ENCODE data around the gene WDR13. TPM values are rescaled to one million over a fixed set of nuclear protein-coding genes. Genes with fewer than 3 reads are reported as not detected.

The WDR13 gene
- total and polyA plus RNA-seq, 9 donors: 8.5 to 189 (median 148) TPM

DNA sequence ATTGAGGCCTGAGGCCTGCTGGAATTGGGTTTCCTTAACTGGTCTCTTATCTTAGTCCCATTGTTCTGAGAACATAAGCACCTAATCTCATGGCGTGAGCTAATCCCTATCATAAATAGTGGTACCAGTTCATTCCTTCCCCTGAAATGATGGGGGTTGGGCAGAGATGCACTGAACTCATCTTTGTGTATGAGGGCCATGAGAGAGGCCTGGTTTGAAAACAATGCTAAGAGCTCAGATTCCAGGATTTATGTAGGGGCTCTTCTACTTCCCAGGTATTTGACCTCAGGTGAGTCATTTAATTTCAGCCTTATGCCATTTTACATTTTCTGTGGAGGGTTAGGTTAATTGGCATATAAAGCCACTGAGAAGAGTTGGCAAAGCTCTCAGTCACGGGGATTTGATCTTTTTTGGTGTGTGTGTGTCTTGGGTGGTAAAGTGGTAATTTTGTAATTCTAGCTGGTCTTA lies 18.6 kb upstream of the WDR13 start:
- 56 to 60% (median 58%) methylated on average over 2 of the region's 2 CpGs for WGBS, 3 donors
- no peak overlapping the region for H3K27ac ChIP-seq
- no peaks in the 10 kb centered on the region for H3K27me3 ChIP-seq
- H3K4me3 ChIP-seq: no peak overlapping the region
- no peaks in the 10 kb centered on the region for H3K4me1 ChIP-seq (ENCODE audit: insufficient read depth)
- TF ChIP-seq, protein P1, sequence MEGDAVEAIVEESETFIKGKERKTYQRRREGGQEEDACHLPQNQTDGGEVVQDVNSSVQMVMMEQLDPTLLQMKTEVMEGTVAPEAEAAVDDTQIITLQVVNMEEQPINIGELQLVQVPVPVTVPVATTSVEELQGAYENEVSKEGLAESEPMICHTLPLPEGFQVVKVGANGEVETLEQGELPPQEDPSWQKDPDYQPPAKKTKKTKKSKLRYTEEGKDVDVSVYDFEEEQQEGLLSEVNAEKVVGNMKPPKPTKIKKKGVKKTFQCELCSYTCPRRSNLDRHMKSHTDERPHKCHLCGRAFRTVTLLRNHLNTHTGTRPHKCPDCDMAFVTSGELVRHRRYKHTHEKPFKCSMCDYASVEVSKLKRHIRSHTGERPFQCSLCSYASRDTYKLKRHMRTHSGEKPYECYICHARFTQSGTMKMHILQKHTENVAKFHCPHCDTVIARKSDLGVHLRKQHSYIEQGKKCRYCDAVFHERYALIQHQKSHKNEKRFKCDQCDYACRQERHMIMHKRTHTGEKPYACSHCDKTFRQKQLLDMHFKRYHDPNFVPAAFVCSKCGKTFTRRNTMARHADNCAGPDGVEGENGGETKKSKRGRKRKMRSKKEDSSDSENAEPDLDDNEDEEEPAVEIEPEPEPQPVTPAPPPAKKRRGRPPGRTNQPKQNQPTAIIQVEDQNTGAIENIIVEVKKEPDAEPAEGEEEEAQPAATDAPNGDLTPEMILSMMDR (IDR thresholded peaks at IDR 0.05): no peak
- TF ChIP-seq EP300 (IDR thresholded peaks at IDR 0.05): no peak
- TF ChIP-seq POLR2A (IDR thresholded peaks at IDR 0.05): no peak
- no peak for DNase-seq
- intact Hi-C loops (cut with DNase I): no loop called here
- H3K9me3 ChIP-seq: no peaks in the 10 kb centered on the region
- no peaks in the 10 kb centered on the region for H3K36me3 ChIP-seq

DNA sequence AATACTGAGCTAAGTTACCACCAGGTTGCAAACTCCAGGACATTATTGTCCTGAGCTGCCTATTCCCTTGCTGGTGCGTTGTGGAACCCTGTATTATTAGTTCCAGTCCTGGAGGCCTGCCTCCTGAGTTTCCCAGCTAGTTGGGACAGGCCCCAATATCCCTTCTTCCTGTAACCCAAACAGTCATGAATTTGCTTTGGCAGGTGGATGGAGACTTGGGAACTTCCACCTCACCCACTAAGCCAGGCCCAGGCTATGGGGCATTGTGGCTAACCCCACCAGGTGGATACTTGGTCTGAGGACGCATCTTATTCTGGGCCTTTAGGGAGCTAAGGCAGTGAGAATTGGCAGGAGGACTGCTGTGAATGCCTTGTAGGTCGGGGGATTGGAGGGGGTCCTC lies 18.0 kb upstream of the WDR13 start:
- Histone ChIP-seq H3K9me3 (no peaks in the 10 kb centered on the region), H3K27me3 (no peaks in the 10 kb centered on the region), H3K27ac (no peak overlapping the region), H3K4me3 (no peak overlapping the region), H3K36me3 (no peaks in the 10 kb centered on the region), H3K4me1 (ENCODE audit: insufficient read depth) (no peaks in the 10 kb centered on the region)
- WGBS, 3 donors: 51 to 57% (median 55%) methylated on average over 3 of the region's 3 CpGs
- TF ChIP-seq EP300 (IDR thresholded peaks at IDR 0.05): no peak
- TF ChIP-seq POLR2A (IDR thresholded peaks at IDR 0.05): no peak
- TF ChIP-seq, protein P1 (IDR thresholded peaks at IDR 0.05): no peak
- intact Hi-C loops (cut with DNase I): no loop called here
- DNase-seq: no peak

DNA sequence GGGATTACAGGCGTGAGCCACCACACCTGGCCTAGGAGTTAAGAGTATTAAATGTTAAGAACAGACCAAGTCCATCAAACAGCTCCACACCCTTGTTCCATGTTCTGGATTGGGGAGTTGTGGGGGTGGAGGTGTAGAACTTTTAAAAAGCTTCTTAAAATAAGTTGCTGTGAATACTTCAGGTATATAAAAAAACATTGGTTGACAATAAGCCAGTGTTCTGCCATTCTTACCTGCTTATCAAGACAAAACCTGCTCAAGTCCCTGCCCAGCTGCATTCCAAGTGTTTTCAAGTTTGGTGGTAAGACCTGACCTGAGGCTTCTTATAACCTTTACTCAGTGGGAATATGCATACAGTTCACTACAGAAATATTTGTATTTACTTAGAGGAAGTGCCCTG lies 16.6 kb upstream of the WDR13 start:
- Histone ChIP-seq H3K9me3 (no peaks in the 10 kb centered on the region), H3K4me3 (no peak overlapping the region), H3K36me3 (no peaks in the 10 kb centered on the region), H3K27ac (no peak overlapping the region), H3K27me3 (no peaks in the 10 kb centered on the region), H3K4me1 (ENCODE audit: insufficient read depth) (no peaks in the 10 kb centered on the region)
- TF ChIP-seq, protein P1 (IDR thresholded peaks at IDR 0.05): no peak
- TF ChIP-seq EP300 (IDR thresholded peaks at IDR 0.05): no peak
- TF ChIP-seq POLR2A (IDR thresholded peaks at IDR 0.05): no peak
- DNase-seq: no peak
- WGBS, 3 donors: 71 to 79% (median 75%) methylated on average over 1 of the region's 1 CpG
- intact Hi-C loops (cut with DNase I): no loop called here

DNA sequence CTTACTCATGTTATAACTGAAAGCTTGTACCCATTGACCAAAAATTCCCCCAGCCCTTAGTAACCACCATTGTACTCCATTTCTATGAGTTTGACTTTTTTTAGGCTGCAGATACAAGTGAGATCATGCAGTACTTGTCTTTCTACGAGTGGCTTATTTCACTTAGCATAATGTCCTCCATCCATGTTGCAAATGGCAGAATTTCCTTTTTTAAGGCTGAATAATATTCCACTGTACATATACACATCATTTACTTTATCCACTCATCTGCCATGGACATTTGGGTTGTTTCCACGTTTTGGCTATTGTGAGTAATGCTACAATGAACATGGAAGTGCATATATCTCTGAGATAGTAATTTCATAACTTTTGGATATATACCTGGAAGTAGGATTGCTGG lies 12.6 kb upstream of the WDR13 start:
- Histone ChIP-seq H3K4me1 (ENCODE audit: insufficient read depth) (no peaks in the 10 kb centered on the region), H3K27me3 (no peaks in the 10 kb centered on the region)

More for the DNA sequence above, 12.6 kb upstream of the WDR13 start:
- WGBS, 3 donors: 26 to 46% (median 31%) methylated on average over 2 of the region's 2 CpGs
- DNase-seq: no peak
- TF ChIP-seq, protein P1 (IDR thresholded peaks at IDR 0.05): no peak
- TF ChIP-seq POLR2A (IDR thresholded peaks at IDR 0.05): no peak
- no peak for TF ChIP-seq EP300 (IDR thresholded peaks at IDR 0.05)
- no peak overlapping the region for H3K27ac ChIP-seq
- H3K9me3 ChIP-seq: no peaks in the 10 kb centered on the region
- intact Hi-C loops (cut with DNase I): no loop called here
- no peaks in the 10 kb centered on the region for H3K36me3 ChIP-seq
- no peak overlapping the region for H3K4me3 ChIP-seq
